H1 (cell line): Measurements from ENCODE around the gene AAK1. TPM values are rescaled to one million over a fixed set of nuclear protein-coding genes. Genes with fewer than 3 reads are reported as not detected.

Source experiments
- CTCF ChIA-PET: fragments of 300-600 bp; sonication (Branson Sonifier 250); formaldehyde crosslinking; loops from one replicate; lab custom pipeline; 2021; ENCODE audit not compliant: partially characterized antibody; lab: Charles Lee
- POLR2A ChIA-PET: fragments of 300-600 bp; sonication (Branson Sonifier 250); formaldehyde crosslinking; loops from one replicate; lab custom pipeline; 2021; ENCODE audit warnings: inconsistent platforms; ENCODE audit not compliant: partially characterized antibody; lab: Charles Lee
- DNase-seq, 2 experiments: peaks; one replicate each; pipeline versions ENCODE4 v3.0.0 to v3.0.0-alpha.2; 2010 to 2022; ENCODE audit warnings: low spot score in 2 of 2, low read depth in 1 of 2, mixed read lengths in 1 of 2
- FAIRE-seq: peaks from 2 replicates; lab custom pipeline; 2011; peaks lifted over from hg19 to GRCh38; lab: Jason Lieb, UNC
- H2AFZ ChIP-seq: 2 replicates; pipeline ENCODE4 v1.8.1; 2012; ENCODE audit warnings: low read length, inconsistent platforms
- H2AK5ac ChIP-seq: 2 replicates; pipeline ENCODE4 v1.6.1; 2013; ENCODE audit warnings: low read depth, low read length
- H2BK120ac ChIP-seq: replicated peaks from 2 replicates; pipeline ENCODE3; 2013; ENCODE audit warnings: low read depth, low read length, inconsistent platforms
- H2BK12ac ChIP-seq: 2 replicates; pipeline ENCODE4 v1.6.1; 2013; ENCODE audit warnings: low read depth, low read length
- H2BK15ac ChIP-seq: 2 replicates; pipeline ENCODE4 v1.6.1; 2013; ENCODE audit warnings: low read length
- H2BK20ac ChIP-seq: 2 replicates; pipeline ENCODE4 v1.6.1; 2013; ENCODE audit warnings: low read length
- H2BK5ac ChIP-seq: 2 replicates; pipeline ENCODE4 v1.6.1; 2013; ENCODE audit warnings: low read depth, low read length
- H3K14ac ChIP-seq: 2 replicates; pipeline ENCODE4 v1.6.1; 2013; ENCODE audit warnings: inconsistent platforms; ENCODE audit not compliant: insufficient read length
- H3K18ac ChIP-seq: 2 replicates; pipeline ENCODE4 v1.6.1; 2013; ENCODE audit warnings: low read length; ENCODE audit errors: extremely low read depth
- H3K23ac ChIP-seq: 2 replicates; pipeline ENCODE4 v1.6.1; 2013; ENCODE audit warnings: inconsistent platforms; ENCODE audit not compliant: insufficient read length
- H3K23me2 ChIP-seq: 2 replicates; pipeline ENCODE4 v1.6.1; 2013; ENCODE audit warnings: low read depth, low read length
- H3K27ac ChIP-seq: 2 replicates; pipeline ENCODE4 v1.6.1; 2011; ENCODE audit warnings: low read depth, low read length, inconsistent platforms
- H3K27me3 ChIP-seq, 4 experiments: replicated peaks in 1 of 4; 1 replicate in 1 of 4; 2 replicates in 3 of 4; pipeline versions ENCODE4 v1.6.1 to v1.8.1; 2011 to 2013; ENCODE audit warnings: low read length in 3 of 4, mild to moderate bottlenecking in 3 of 4, inconsistent platforms in 2 of 4, mixed read lengths in 2 of 4, moderate library complexity in 1 of 4; ENCODE audit not compliant: control insufficient read depth in 3 of 4, insufficient read depth in 3 of 4; ENCODE audit errors: extremely low read depth in 1 of 4
- H3K36me3 ChIP-seq, 4 experiments: 2 replicates each; pipeline versions ENCODE4 v1.6.1 to v1.8.1; 2011 to 2013; ENCODE audit warnings: mild to moderate bottlenecking in 4 of 4, low read length in 3 of 4, moderate library complexity in 2 of 4, control low read depth in 1 of 4, inconsistent platforms in 1 of 4; ENCODE audit not compliant: insufficient read depth in 4 of 4, control insufficient read depth in 2 of 4
- H3K4ac ChIP-seq: replicated peaks from 2 replicates; pipeline ENCODE3; 2013; ENCODE audit warnings: low read length, low read depth, mixed read lengths, inconsistent platforms; ENCODE audit not compliant: insufficient read length
- H3K4me1 ChIP-seq, 4 experiments: replicated peaks in 1 of 4; 1 replicate in 1 of 4; 2 replicates in 3 of 4; pipeline versions ENCODE4 v1.6.1 to v1.8.1; 2011 to 2013; ENCODE audit warnings: low read length in 3 of 4, inconsistent platforms in 2 of 4, mixed read lengths in 1 of 4; ENCODE audit not compliant: insufficient read depth in 4 of 4, control insufficient read depth in 3 of 4
- H3K4me2 ChIP-seq, 2 experiments: 2 replicates each; pipeline versions ENCODE4 v1.6.1 to v1.8.1; 2011 to 2013; ENCODE audit warnings: low read depth in 2 of 2, low read length in 2 of 2, control low read depth in 1 of 2, inconsistent platforms in 1 of 2, mild to moderate bottlenecking in 1 of 2; ENCODE audit not compliant: insufficient read depth in 1 of 2
- H3K4me3 ChIP-seq, 4 experiments: fragments of 200-600, 300-600 bp in 1 of 4; sonication (generic), shearing (Covaris generic), sonication (Bioruptor Twin) in 1 of 4; 2 replicates each; pipeline versions ENCODE4 v1.5.1 to v1.8.1; 2011 to 2016; ENCODE audit warnings: low read length in 4 of 4, low read depth in 3 of 4, control low read depth in 2 of 4, inconsistent platforms in 2 of 4, mild to moderate bottlenecking in 2 of 4, mixed read lengths in 1 of 4, moderate library complexity in 1 of 4; ENCODE audit not compliant: insufficient read depth in 2 of 4; ENCODE audit errors: extremely low read depth in 1 of 4
- H3K56ac ChIP-seq: replicated peaks from 2 replicates; pipeline ENCODE3; 2013; ENCODE audit warnings: low read depth, mild to moderate bottlenecking, mixed read lengths, low read length, inconsistent platforms; ENCODE audit not compliant: insufficient read length
- H3K79me1 ChIP-seq: 2 replicates; pipeline ENCODE4 v1.6.1; 2013; ENCODE audit warnings: low read depth, low read length, control low read depth
- H3K79me2 ChIP-seq, 2 experiments: 2 replicates each; pipeline versions ENCODE4 v1.6.1 to v1.8.1; 2012 to 2013; ENCODE audit warnings: low read length in 2 of 2, mild to moderate bottlenecking in 2 of 2, inconsistent platforms in 1 of 2; ENCODE audit not compliant: insufficient read depth in 2 of 2, control insufficient read depth in 1 of 2
- H3K9ac ChIP-seq, 4 experiments: replicated peaks in 1 of 4; 1 replicate in 1 of 4; 2 replicates in 3 of 4; pipeline versions ENCODE4 v1.6.1 to v1.8.1; 2011 to 2013; ENCODE audit warnings: low read depth in 3 of 4, low read length in 3 of 4, control low read depth in 2 of 4, mild to moderate bottlenecking in 2 of 4, moderate library complexity in 2 of 4, inconsistent platforms in 1 of 4; ENCODE audit errors: extremely low read depth in 1 of 4
- H3K9me3 ChIP-seq, 2 experiments: 2 replicates each; pipeline versions ENCODE4 v1.6.1 to v1.8.1; 2012 to 2013; ENCODE audit warnings: mild to moderate bottlenecking in 2 of 2, moderate library complexity in 2 of 2, control low read depth in 1 of 2, inconsistent platforms in 1 of 2, low read depth in 1 of 2, low read length in 1 of 2, mixed read lengths in 1 of 2; ENCODE audit not compliant: insufficient read depth in 2 of 2
- H4K20me1 ChIP-seq, 2 experiments: replicated peaks in 1 of 2; 2 replicates each; pipeline versions ENCODE3 to v1.8.1; 2011 to 2013; ENCODE audit warnings: inconsistent platforms in 2 of 2, low read length in 2 of 2, mild to moderate bottlenecking in 1 of 2; ENCODE audit not compliant: insufficient read depth in 2 of 2, control insufficient read depth in 1 of 2
- H4K5ac ChIP-seq: 2 replicates; pipeline ENCODE4 v1.6.1; 2013; ENCODE audit warnings: low read length, low read depth, mixed read lengths, inconsistent platforms; ENCODE audit not compliant: insufficient read length
- H4K8ac ChIP-seq: 2 replicates; pipeline ENCODE4 v1.8.0; 2013; ENCODE audit warnings: mild to moderate bottlenecking, moderate library complexity, low read length, inconsistent platforms; ENCODE audit not compliant: insufficient read depth; ENCODE audit errors: extremely low read depth
- H4K91ac ChIP-seq: replicated peaks from 2 replicates; pipeline ENCODE3; 2013; ENCODE audit warnings: low read length, mixed read lengths, inconsistent platforms; ENCODE audit not compliant: insufficient read length
- CTBP2 ChIP-seq: IDR thresholded peaks from 2 replicates; pipeline ENCODE4 v1.7.0; 2011; ENCODE audit warnings: borderline replicate concordance, mild to moderate bottlenecking, moderate library complexity, mixed read lengths, low read length; ENCODE audit not compliant: insufficient read depth, insufficient read length
- HDAC6 ChIP-seq: IDR thresholded peaks from one replicate; pipeline ENCODE4 v1.7.1; 2012; ENCODE audit warnings: low read depth, mild to moderate bottlenecking, inconsistent platforms, low read length, moderate library complexity
- KDM4A ChIP-seq: IDR thresholded peaks from one replicate; pipeline ENCODE4 v1.7.1; 2012; ENCODE audit warnings: low read depth, mild to moderate bottlenecking, moderate library complexity, low read length, inconsistent platforms; ENCODE audit not compliant: severe bottlenecking
- NANOG ChIP-seq: IDR thresholded peaks from 2 replicates; pipeline ENCODE4 v1.6.1; 2011; ENCODE audit warnings: low read length, low read depth, mild to moderate bottlenecking, inconsistent platforms; ENCODE audit not compliant: insufficient read depth, poor library complexity, severe bottlenecking
- PHF8 ChIP-seq: fragments of 200-600 bp; sonication (generic); conservative IDR thresholded peaks from 2 replicates; pipeline ENCODE4 v1.7.1; 2012; ENCODE audit warnings: low read depth, mild to moderate bottlenecking, inconsistent platforms, low read length, moderate library complexity
- POLR2A ChIP-seq, 2 experiments: IDR thresholded peaks; 1 replicate in 1 of 2; 2 replicates in 1 of 2; pipeline ENCODE4 v1.6.1; 2011; ENCODE audit warnings: low read depth in 2 of 2, low read length in 2 of 2, mild to moderate bottlenecking in 2 of 2; ENCODE audit errors: control extremely low read depth in 1 of 2
- POLR2AphosphoS5 ChIP-seq: IDR thresholded peaks from 2 replicates; pipeline ENCODE4 v1.6.1; 2011; ENCODE audit warnings: low read depth, low read length
- RBBP5 ChIP-seq: IDR thresholded peaks from 2 replicates; pipeline ENCODE4 v1.7.1; 2012; ENCODE audit warnings: low read depth, mild to moderate bottlenecking, inconsistent platforms, low read length, moderate library complexity, borderline replicate concordance
- RXRA ChIP-seq: IDR thresholded peaks from 2 replicates; pipeline ENCODE4 v1.6.1; 2011; ENCODE audit warnings: low read depth, mild to moderate bottlenecking, low read length, moderate library complexity; ENCODE audit not compliant: insufficient read depth
- SIX5 ChIP-seq: IDR thresholded peaks from 2 replicates; pipeline ENCODE4 v1.6.1; 2011; ENCODE audit warnings: mild to moderate bottlenecking, low read depth, low read length
- SP2 ChIP-seq: IDR thresholded peaks from 2 replicates; pipeline ENCODE4 v1.6.1; 2012; ENCODE audit warnings: mild to moderate bottlenecking, low read length, inconsistent platforms
- SRF ChIP-seq: IDR thresholded peaks from 2 replicates; pipeline ENCODE4 v1.6.1; 2011; ENCODE audit warnings: mild to moderate bottlenecking, low read depth, low read length, moderate library complexity
- SUZ12 ChIP-seq: fragments of 200-600 bp; sonication (generic); IDR thresholded peaks from 2 replicates; pipeline ENCODE4 v1.6.1; 2012; ENCODE audit warnings: mild to moderate bottlenecking, inconsistent platforms, low read length, moderate library complexity, mixed read lengths
- TAF7 ChIP-seq: optimal IDR thresholded peaks from 2 replicates; pipeline ENCODE3; 2011; ENCODE audit warnings: low read depth, mild to moderate bottlenecking, inconsistent platforms, low read length, moderate library complexity, borderline replicate concordance
- TCF12 ChIP-seq: IDR thresholded peaks from 2 replicates; pipeline ENCODE4 v1.6.1; 2011; ENCODE audit warnings: low read depth, mild to moderate bottlenecking, low read length
- WGBS, 2 experiments: shearing (Covaris generic) in 1 of 2; methylation state at CpG; one replicate each; pipeline versions ENCODE4 v1.1.6 to v1.1.7; 2013 to 2015; ENCODE audit warnings: low lambda C conversion rate in 2 of 2, mixed read lengths in 2 of 2, inconsistent platforms in 1 of 2, low coverage in 1 of 2, missing lambda C conversion rate in 1 of 2; ENCODE audit not compliant: insufficient replicate concordance in 2 of 2, insufficient coverage in 1 of 2, insufficient read length in 1 of 2; ENCODE audit errors: extremely low coverage in 1 of 2, missing lambda C conversion rate in 1 of 2; 5-methylcytosine and 5-hydroxymethylcytosine counted together
- polyA plus RNA-seq, 7 experiments: library from polyadenylated mRNA; depleted of rRNA in 3 of 7; stranded (reverse) in 5 of 7; unstranded in 2 of 7; fragments of >200 nt in 5 of 7; fragments of 200-250 nt in 2 of 7; gene quantifications; 1 replicate in 5 of 7; 2 replicates in 1 of 7; 4 replicates in 1 of 7; pipeline versions ENCODE4 v1.2.1 to v1.2.3, GENCODE V29; 2011 to 2013; ENCODE audit warnings: missing spikeins in 2 of 7, mixed read lengths in 2 of 7
- total RNA-seq: library from RNA; stranded (reverse); fragmentation: NEBNext Ultra II Directional; extraction: Animal tissue kit (Norgen Biotek cat#: 25700); gene quantifications from 2 replicates; pipeline ENCODE4 v1.2.1, GENCODE V29; 2021

Gene AAK1
- total and polyA plus RNA-seq, 2 of the 8 experiments (the other 6 are each of a cell fraction or from before 2014, with no cell fraction given): 10.0 to 40.5 TPM

DNA sequence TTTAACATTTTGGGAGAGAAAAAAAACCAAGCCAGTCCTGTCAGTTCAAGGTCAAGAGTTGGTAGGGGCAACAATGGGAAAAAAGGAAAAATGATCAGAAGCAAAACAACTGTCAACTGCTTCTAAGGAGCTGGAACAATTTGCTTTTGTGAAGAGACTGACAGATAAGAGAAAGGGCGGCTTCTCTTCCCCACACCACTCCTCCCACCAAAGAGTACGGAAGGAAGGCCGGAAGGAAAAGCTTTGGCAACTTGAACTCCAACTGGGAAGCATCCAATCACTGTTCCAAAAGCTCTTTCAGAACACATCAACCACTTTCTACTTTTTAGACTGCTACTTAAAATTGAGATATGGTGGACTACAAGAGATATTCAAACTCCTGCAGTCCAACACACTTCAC, 148.5 kb downstream of the AAK1 start:
- Histone ChIP-seq H3K4me1 (no peaks in the 10 kb centered on the region), H3K9me3 (no peaks in the 10 kb centered on the region), H2BK20ac (no peak overlapping the region), H3K27me3 (no peaks in the 10 kb centered on the region), H3K18ac (no peak overlapping the region), H2BK5ac (no peak overlapping the region), H3K56ac (no peak overlapping the region), H3K14ac (no peak overlapping the region), H3K9ac (no peak overlapping the region), H4K8ac (no peak overlapping the region), H3K23ac (no peak overlapping the region), H3K79me2 (no peaks in the 10 kb centered on the region), H3K27ac (no peak overlapping the region), H2BK12ac (no peak overlapping the region), H2AK5ac (no peak overlapping the region), H4K20me1 (no peaks in the 10 kb centered on the region), H3K4me2 (no peak overlapping the region), H3K36me3 (no peaks in the 10 kb centered on the region), H2AFZ (no peak overlapping the region), H2BK120ac (no peak overlapping the region), H3K79me1 (no peaks in the 10 kb centered on the region), H2BK15ac (no peak overlapping the region), H4K91ac (no peak overlapping the region), H3K23me2 (no peaks in the 10 kb centered on the region; the same call in 1 of the 2 replicates), H4K5ac (no peak overlapping the region), H3K4me3 (no peak overlapping the region), H3K4ac (no peak overlapping the region)
- DNase-seq (no peak), FAIRE-seq (no peak)
- 78% methylated on average over 3 of the region's 3 CpGs; no CpG with 5 or more reads in 1 of the 2 experiments for WGBS, 2 experiments
- POLR2A ChIA-PET: interaction anchor here (1.5 kb wide), 1 partner anchor 11 kb away, joined by 3 read pairs; no protein-coding TSS in a partner anchor
- CTCF ChIA-PET: interaction anchor here (1.1 to 1.9 kb wide), 2 partner anchors 18 to 70 kb away, joined by 3 to 7 read pairs; no protein-coding TSS in a partner anchor
- TF ChIP-seq TCF12 (no peak), SRF (no peak), RXRA (no peak), TAF7 (no peak), SIX5 (no peak), SP2 (no peak), KDM4A (no peak), SUZ12 (no peak), RBBP5 (no peak), NANOG (no peak), POLR2A (IDR thresholded peaks at IDR 0.05; ENCODE audit: control extremely low read depth in 1 of 2, low read depth in 2 of 2, low read length in 2 of 2) (no peak), HDAC6 (no peak), POLR2AphosphoS5 (no peak), PHF8 (no peak), CTBP2 (no peak)
